ENCODE measurements around the gene MROH9. TPM values are rescaled to one million over a fixed set of nuclear protein-coding genes. Genes with fewer than 3 reads are reported as not detected.

MROH9 gene
- total RNA-seq, 1 experiment from 2014 or later: not detected

GRCh38 chr1:170903961-170904360 is 31.4 kb upstream of the MROH9 start:
- H3K27ac ChIP-seq (ENCODE audit: low read depth, low read length): no peak overlapping the region
- no peaks in the 10 kb centered on the region for H3K9me3 ChIP-seq (ENCODE audit: control insufficient read depth in 1 of 2, insufficient read depth in 1 of 2, low read depth in 1 of 2, low read length in 2 of 2)
- H4K20me1 ChIP-seq (ENCODE audit: insufficient read depth): no peaks in the 10 kb centered on the region
- H3K9me2 ChIP-seq (ENCODE audit: insufficient read depth): no peaks in the 10 kb centered on the region
- ChIA-PET POLR2A (no interaction called here), RAD21 (ENCODE audit: low non-redundant PET in 1 of 2, low total read pairs in 2 of 2, uncharacterized antibody in 2 of 2, unreplicated experiment in 2 of 2) (no interaction called here), CTCF (no interaction called here)
- no peak for DNase-seq (ENCODE audit: low read depth, low spot score)
- no peaks in the 10 kb centered on the region for H3K79me2 ChIP-seq (ENCODE audit: insufficient read depth, low read length)
- no peaks in the 10 kb centered on the region for H3K36me3 ChIP-seq (ENCODE audit: control insufficient read depth in 1 of 2, insufficient read depth in 2 of 2, low read length in 2 of 2)
- no peak for ATAC-seq
- H3K4me2 ChIP-seq (ENCODE audit: low read length): no peak overlapping the region
- intact Hi-C loops (cut with micrococcal nuclease): no loop called here
- H2AFZ ChIP-seq (ENCODE audit: low read depth, low read length, poor library complexity, severe bottlenecking): no peak overlapping the region
- H3K4me1 ChIP-seq (ENCODE audit: control insufficient read depth in 1 of 2, insufficient read depth in 2 of 2, low read length in 2 of 2): no peaks in the 10 kb centered on the region
- no peaks in the 10 kb centered on the region for H3K27me3 ChIP-seq (ENCODE audit: insufficient read depth, low read length)
- H3K4me3 ChIP-seq (replicated peaks in 1 of 2; ENCODE audit: low read depth in 1 of 2, low read length in 2 of 2): no peak overlapping the region
- TF ChIP-seq, protein P1, sequence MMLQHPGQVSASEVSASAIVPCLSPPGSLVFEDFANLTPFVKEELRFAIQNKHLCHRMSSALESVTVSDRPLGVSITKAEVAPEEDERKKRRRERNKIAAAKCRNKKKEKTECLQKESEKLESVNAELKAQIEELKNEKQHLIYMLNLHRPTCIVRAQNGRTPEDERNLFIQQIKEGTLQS (IDR thresholded peaks at IDR 0.05): no peak
- no peak for TF ChIP-seq ELF1 (IDR thresholded peaks at IDR 0.05; ENCODE audit: borderline replicate concordance, low read depth)
- TF ChIP-seq SP1 (IDR thresholded peaks at IDR 0.05; ENCODE audit: low read depth): no peak
- TF ChIP-seq POLR2AphosphoS5 (IDR thresholded peaks at IDR 0.05; ENCODE audit: low read depth, low read length): no peak
- no peak for TF ChIP-seq SRF (IDR thresholded peaks at IDR 0.05; ENCODE audit: low read depth)
- TF ChIP-seq EZH2phosphoT487 (IDR thresholded peaks at IDR 0.05; ENCODE audit: borderline replicate concordance): no peak
- no peak for TF ChIP-seq ZNF274 (IDR thresholded peaks at IDR 0.05; ENCODE audit: low read depth, low read length)
- TF ChIP-seq EGR1 (IDR thresholded peaks at IDR 0.05; ENCODE audit: low read depth): no peak
- no peak for TF ChIP-seq SIN3A (IDR thresholded peaks at IDR 0.05; ENCODE audit: low read depth)
- TF ChIP-seq ZFX (IDR thresholded peaks at IDR 0.05): no peak
- TF ChIP-seq CEBPB (IDR thresholded peaks at IDR 0.05; ENCODE audit: low read depth): no peak
- TF ChIP-seq FOSL1 (IDR thresholded peaks at IDR 0.05; ENCODE audit: low read depth): no peak
- TF ChIP-seq EZH2 (IDR thresholded peaks at IDR 0.05): no peak
- TF ChIP-seq CTCF (IDR thresholded peaks at IDR 0.05 in 2 of 3, conservative IDR thresholded peaks at IDR 0.05 in 1 of 3; ENCODE audit: borderline replicate concordance in 1 of 3, insufficient read depth in 1 of 3, low read depth in 2 of 3, low read length in 2 of 3): no peak
- no peak for TF ChIP-seq TCF7L2 (IDR thresholded peaks at IDR 0.05; ENCODE audit: borderline replicate concordance, extremely low read depth, insufficient read depth, insufficient read length)
- no peak for TF ChIP-seq RAD21 (IDR thresholded peaks at IDR 0.05; ENCODE audit: low read depth)
- BruUV-seq (replicated peaks): no TSS peak
- no peak overlapping the region for H3K9ac ChIP-seq (ENCODE audit: low read length)

Measured in HCT116 (cell line).